ENCODE results near the gene EHBP1L1.
"Not testable (repeated sequence)": the region's sequence is repeated elsewhere in the genome, so short reads cannot be mapped to it uniquely, and the experiment has no call there.

EHBP1L1 gene

GRCh38 chr11:65562788-65563187 is 13.1 kb upstream of the EHBP1L1 start:
- FAIRE-seq: no peak

- no peak for FAIRE-seq
These were observed 12.3 kb upstream of the EHBP1L1 start for GRCh38 chr11:65563601-65564000.

GRCh38 chr11:65564879-65565559 is 10.8 kb upstream of the EHBP1L1 start:
- FAIRE-seq: not testable (repeated sequence)

- FAIRE-seq: no peak
These were observed 10.0 kb upstream of the EHBP1L1 start for GRCh38 chr11:65565624-65566453.

GRCh38 chr11:65569164-65569972 is 6.5 kb upstream of the EHBP1L1 start:
- FAIRE-seq: no peak

- FAIRE-seq: peak; percentile 96
These were observed 5.6 kb upstream of the EHBP1L1 start, which contains the start of gene ZNRD2 for GRCh38 chr11:65569973-65570918. ZNRD2 (plus strand) TSS chr11:65570477; CDS start chr11:65570492, 15 bp downstream.

- no peak for FAIRE-seq
These were observed 4.4 kb upstream of the EHBP1L1 start for GRCh38 chr11:65571420-65571819.

GRCh38 chr11:65571940-65572339 is 3.9 kb upstream of the EHBP1L1 start:
- FAIRE-seq: no peak

- FAIRE-seq: no peak
These were observed 3.3 kb upstream of the EHBP1L1 start, which contains the start of gene FAM89B for GRCh38 chr11:65572356-65573051. FAM89B (plus strand) TSS chr11:65572538; CDS start chr11:65572670, 132 bp downstream.

- no peak for FAIRE-seq
These were observed 2.3 kb upstream of the EHBP1L1 start for GRCh38 chr11:65573391-65574079.

- no peak for FAIRE-seq
These were observed 1.6 kb upstream of the EHBP1L1 start for GRCh38 chr11:65574109-65574810.

- FAIRE-seq: no peak
These were observed 864 bp upstream of the EHBP1L1 start for GRCh38 chr11:65574811-65575567.

GRCh38 chr11:65576232-65576866 is 496 bp downstream of the EHBP1L1 start:
- no peak for FAIRE-seq

GRCh38 chr11:65576867-65577755 is 1.3 kb downstream of the EHBP1L1 start:
- FAIRE-seq: no peak

GRCh38 chr11:65577756-65578109 is 1.9 kb downstream of the EHBP1L1 start:
- FAIRE-seq: no peak

- FAIRE-seq: no peak
These were observed 2.3 kb downstream of the EHBP1L1 start for GRCh38 chr11:65578134-65578533.

- no peak for FAIRE-seq
These were observed 2.8 kb downstream of the EHBP1L1 start for GRCh38 chr11:65578667-65579066.

- no peak for FAIRE-seq
These were observed 3.4 kb downstream of the EHBP1L1 start for GRCh38 chr11:65579291-65579690.
